Measurements from ENCODE around the gene MAPK10. TPM values are rescaled to one million over a fixed set of nuclear protein-coding genes. Genes with fewer than 3 reads are reported as not detected.

Gene MAPK10
- total and polyA plus RNA-seq, 2 experiments from 2014 or later = 3.6 to 8.1 TPM

- Mint-ChIP-seq H3K36me3 (ENCODE audit: low read depth) (no peaks in the 10 kb centered on the region), H3K27ac (no peak overlapping the region), H3K4me1 (no peaks in the 10 kb centered on the region), H3K4me3 (no peak overlapping the region), H3K9me3 (no peaks in the 10 kb centered on the region; the same call in 2 of the 3 replicates), H3K27me3 (ENCODE audit: insufficient read depth, low read depth, poor library complexity) (no peaks in the 10 kb centered on the region)
- DNase-seq (ENCODE audit: low spot score) = no peak
- H3K4me2 ChIP-seq = no peak overlapping the region
- TF ChIP-seq CREB1 (CRISPR knock-in tag; IDR thresholded peaks at IDR 0.05; ENCODE audit: low read depth) (no peak), REST (IDR thresholded peaks at IDR 0.05; ENCODE audit: unreplicated experiment) (no peak)
- H3K27me3 ChIP-seq (ENCODE audit: insufficient read depth) = no peaks in the 10 kb centered on the region
- no peak for ATAC-seq
- no peaks in the 10 kb centered on the region for H3K36me3 ChIP-seq (ENCODE audit: insufficient read depth)
- no peaks in the 10 kb centered on the region for H3K4me1 ChIP-seq (ENCODE audit: insufficient read depth)
- no peaks in the 10 kb centered on the region for H3K79me2 ChIP-seq (replicated peaks; ENCODE audit: insufficient read depth)
- no peak overlapping the region for H3K4me3 ChIP-seq
- no peak overlapping the region for H2AFZ ChIP-seq
- H3F3A ChIP-seq (replicated peaks; ENCODE audit: low read depth) = no peaks in the 10 kb centered on the region
- H3K9me2 ChIP-seq (ENCODE audit: insufficient read depth) = no peaks in the 10 kb centered on the region
- no peak overlapping the region for H3K27ac ChIP-seq (ENCODE audit: low read depth)
- no peaks in the 10 kb centered on the region for H4K20me1 ChIP-seq (replicated peaks; ENCODE audit: insufficient read depth)
Measured at GRCh38 chr4:85963231-85963630, 396.6 kb downstream of the MAPK10 start.

DNA sequence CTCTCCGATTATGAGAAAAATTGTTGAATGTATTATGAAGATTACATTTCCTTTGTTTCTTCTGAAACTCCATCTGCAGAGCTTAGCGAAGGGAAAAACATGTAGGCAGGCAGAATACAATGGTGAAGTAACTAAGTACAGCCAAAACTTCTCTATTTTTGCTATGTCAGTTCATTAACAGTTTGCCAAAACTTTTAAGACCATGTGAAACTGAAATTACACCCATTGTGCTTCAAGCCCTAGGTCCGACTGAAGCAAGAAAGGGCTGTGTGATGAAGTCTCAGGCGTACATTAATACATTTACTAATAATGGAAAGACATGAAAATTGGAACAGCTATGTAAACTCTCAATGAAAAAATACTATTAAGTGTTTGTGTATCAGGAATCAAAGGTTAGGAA lies 398.0 kb downstream of the MAPK10 start:
- no peaks in the 10 kb centered on the region for H3K27me3 ChIP-seq (ENCODE audit: insufficient read depth)
- no peaks in the 10 kb centered on the region for H3K36me3 Mint-ChIP-seq (ENCODE audit: low read depth)
- H3K27ac Mint-ChIP-seq = no peak overlapping the region
- no peak overlapping the region for H3K4me2 ChIP-seq
- no peak overlapping the region for H3K4me3 ChIP-seq
- H3K36me3 ChIP-seq (ENCODE audit: insufficient read depth) = no peaks in the 10 kb centered on the region
- no peaks in the 10 kb centered on the region for H3K9me2 ChIP-seq (ENCODE audit: insufficient read depth)
- no peaks in the 10 kb centered on the region for H3F3A ChIP-seq (replicated peaks; ENCODE audit: low read depth)
- H3K27me3 Mint-ChIP-seq (ENCODE audit: insufficient read depth, low read depth, poor library complexity) = no peaks in the 10 kb centered on the region
- no peaks in the 10 kb centered on the region; the same call in 2 of the 3 replicates for H3K4me1 Mint-ChIP-seq
- no peaks in the 10 kb centered on the region for H4K20me1 ChIP-seq (replicated peaks; ENCODE audit: insufficient read depth)
- ATAC-seq (no peak), DNase-seq (ENCODE audit: low spot score) (no peak)
- no peaks in the 10 kb centered on the region; the same call in 1 of the 2 replicates for H3K4me1 ChIP-seq (ENCODE audit: insufficient read depth)
- H3K9me3 Mint-ChIP-seq = no peaks in the 10 kb centered on the region; the same call in 2 of the 3 replicates
- H3K4me3 Mint-ChIP-seq = no peak overlapping the region
- H2AFZ ChIP-seq = no peak overlapping the region
- no peaks in the 10 kb centered on the region for H3K79me2 ChIP-seq (replicated peaks; ENCODE audit: insufficient read depth)
- H3K27ac ChIP-seq (ENCODE audit: low read depth) = no peak overlapping the region
- TF ChIP-seq, protein P1, sequence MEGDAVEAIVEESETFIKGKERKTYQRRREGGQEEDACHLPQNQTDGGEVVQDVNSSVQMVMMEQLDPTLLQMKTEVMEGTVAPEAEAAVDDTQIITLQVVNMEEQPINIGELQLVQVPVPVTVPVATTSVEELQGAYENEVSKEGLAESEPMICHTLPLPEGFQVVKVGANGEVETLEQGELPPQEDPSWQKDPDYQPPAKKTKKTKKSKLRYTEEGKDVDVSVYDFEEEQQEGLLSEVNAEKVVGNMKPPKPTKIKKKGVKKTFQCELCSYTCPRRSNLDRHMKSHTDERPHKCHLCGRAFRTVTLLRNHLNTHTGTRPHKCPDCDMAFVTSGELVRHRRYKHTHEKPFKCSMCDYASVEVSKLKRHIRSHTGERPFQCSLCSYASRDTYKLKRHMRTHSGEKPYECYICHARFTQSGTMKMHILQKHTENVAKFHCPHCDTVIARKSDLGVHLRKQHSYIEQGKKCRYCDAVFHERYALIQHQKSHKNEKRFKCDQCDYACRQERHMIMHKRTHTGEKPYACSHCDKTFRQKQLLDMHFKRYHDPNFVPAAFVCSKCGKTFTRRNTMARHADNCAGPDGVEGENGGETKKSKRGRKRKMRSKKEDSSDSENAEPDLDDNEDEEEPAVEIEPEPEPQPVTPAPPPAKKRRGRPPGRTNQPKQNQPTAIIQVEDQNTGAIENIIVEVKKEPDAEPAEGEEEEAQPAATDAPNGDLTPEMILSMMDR (conservative IDR thresholded peaks at IDR 0.05; ENCODE audit: low read depth in 2 of 2) = no peak
- TF ChIP-seq POLR2AphosphoS5 (IDR thresholded peaks at IDR 0.05; ENCODE audit: low read depth) (no peak), ZNF114 (CRISPR knock-in tag; IDR thresholded peaks at IDR 0.05) (no peak), EZH2 (IDR thresholded peaks at IDR 0.05; ENCODE audit: low read depth, unreplicated experiment) (no peak), JUNB (IDR thresholded peaks at IDR 0.05; ENCODE audit: unreplicated experiment) (no peak), ZNF331 (CRISPR knock-in tag; IDR thresholded peaks at IDR 0.05; ENCODE audit: low read depth) (no peak), CREB1 (CRISPR knock-in tag; IDR thresholded peaks at IDR 0.05; ENCODE audit: low read depth) (no peak), STAT1 (IDR thresholded peaks at IDR 0.05; ENCODE audit: unreplicated experiment) (no peak), EZH2phosphoT487 (IDR thresholded peaks at IDR 0.05; ENCODE audit: unreplicated experiment) (no peak), REST (IDR thresholded peaks at IDR 0.05; ENCODE audit: unreplicated experiment) (no peak), NANOG (IDR thresholded peaks at IDR 0.05; ENCODE audit: borderline replicate concordance) (no peak)
- TF ChIP-seq, protein P2, sequence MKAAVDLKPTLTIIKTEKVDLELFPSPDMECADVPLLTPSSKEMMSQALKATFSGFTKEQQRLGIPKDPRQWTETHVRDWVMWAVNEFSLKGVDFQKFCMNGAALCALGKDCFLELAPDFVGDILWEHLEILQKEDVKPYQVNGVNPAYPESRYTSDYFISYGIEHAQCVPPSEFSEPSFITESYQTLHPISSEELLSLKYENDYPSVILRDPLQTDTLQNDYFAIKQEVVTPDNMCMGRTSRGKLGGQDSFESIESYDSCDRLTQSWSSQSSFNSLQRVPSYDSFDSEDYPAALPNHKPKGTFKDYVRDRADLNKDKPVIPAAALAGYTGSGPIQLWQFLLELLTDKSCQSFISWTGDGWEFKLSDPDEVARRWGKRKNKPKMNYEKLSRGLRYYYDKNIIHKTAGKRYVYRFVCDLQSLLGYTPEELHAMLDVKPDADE (IDR thresholded peaks at IDR 0.05) = no peak

All from GM23338 (cell line).